HG02870 (cell line): ENCODE measurements around the gene ANKRA2.

Source experiments
- ATAC-seq: cut with Tn5 transposase; IDR thresholded peaks from one replicate; pipeline ENCODE4 v1.9.1; 2021; ENCODE audit warnings: mild to moderate bottlenecking, moderate library complexity; ENCODE audit not compliant: unreplicated experiment

ANKRA2 gene

GRCh38 chr5:73506459-73506955 lies 58.9 kb downstream of the ANKRA2 start:
- ATAC-seq: no peak
